Esophagus squamous epithelium (tissue), 4 donors: ENCODE results near the gene LRRC18.

Source experiments
- POLR2A ChIP-seq, 4 donors: fragments of 450-650 bp; IDR thresholded peaks; one replicate each; pipeline ENCODE4 v1.6.1; 2017; ENCODE audit warnings: antibody characterized with exemption in 4 of 4, mild to moderate bottlenecking in 4 of 4, moderate library complexity in 3 of 4
- TF ChIP-seq, protein P1 (sequence below), 6 experiments: fragments of 450-650 bp in 4 of 6; fragments of 200-600 bp in 2 of 6; sonication (generic) in 2 of 6; IDR thresholded peaks; one replicate each; pipeline ENCODE4 v1.5.1; 2016 to 2019; ENCODE audit warnings: antibody characterized with exemption in 6 of 6, mild to moderate bottlenecking in 4 of 6, moderate library complexity in 4 of 6

GRCh38 chr10:48957361-48958151, 17.9 kb upstream of the LRRC18 start:
- no peak for TF ChIP-seq POLR2A (IDR thresholded peaks at IDR 0.05)
- TF ChIP-seq, protein P1, sequence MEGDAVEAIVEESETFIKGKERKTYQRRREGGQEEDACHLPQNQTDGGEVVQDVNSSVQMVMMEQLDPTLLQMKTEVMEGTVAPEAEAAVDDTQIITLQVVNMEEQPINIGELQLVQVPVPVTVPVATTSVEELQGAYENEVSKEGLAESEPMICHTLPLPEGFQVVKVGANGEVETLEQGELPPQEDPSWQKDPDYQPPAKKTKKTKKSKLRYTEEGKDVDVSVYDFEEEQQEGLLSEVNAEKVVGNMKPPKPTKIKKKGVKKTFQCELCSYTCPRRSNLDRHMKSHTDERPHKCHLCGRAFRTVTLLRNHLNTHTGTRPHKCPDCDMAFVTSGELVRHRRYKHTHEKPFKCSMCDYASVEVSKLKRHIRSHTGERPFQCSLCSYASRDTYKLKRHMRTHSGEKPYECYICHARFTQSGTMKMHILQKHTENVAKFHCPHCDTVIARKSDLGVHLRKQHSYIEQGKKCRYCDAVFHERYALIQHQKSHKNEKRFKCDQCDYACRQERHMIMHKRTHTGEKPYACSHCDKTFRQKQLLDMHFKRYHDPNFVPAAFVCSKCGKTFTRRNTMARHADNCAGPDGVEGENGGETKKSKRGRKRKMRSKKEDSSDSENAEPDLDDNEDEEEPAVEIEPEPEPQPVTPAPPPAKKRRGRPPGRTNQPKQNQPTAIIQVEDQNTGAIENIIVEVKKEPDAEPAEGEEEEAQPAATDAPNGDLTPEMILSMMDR (IDR thresholded peaks at IDR 0.05): no peak
